Coronary artery (tissue), 2 donors: Measurements from ENCODE around the gene PCDHA4.
"Not testable (repeated sequence)": the region's sequence is repeated elsewhere in the genome, so short reads cannot be mapped to it uniquely, and the experiment has no call there.

Source experiments
- DNase-seq: peaks from one replicate; pipeline ENCODE4 v3.0.0-alpha.2; 2017; ENCODE audit warnings: low spot score
- H3K27ac ChIP-seq, 2 donors: fragments of 200-600 bp; sonication (generic); one replicate each; pipeline ENCODE4 v1.5.1; 2016 to 2019
- H3K4me3 ChIP-seq: fragments of 200-600 bp; sonication (generic); 2 replicates; pipeline ENCODE4 v1.5.1; 2016; ENCODE audit warnings: mild to moderate bottlenecking, moderate library complexity
- CTCF ChIP-seq: fragments of 200-600 bp; sonication (generic); IDR thresholded peaks from one replicate; pipeline ENCODE4 v1.5.1; 2019; ENCODE audit warnings: antibody characterized with exemption

Gene PCDHA4

GRCh38 chr5:140842798-140843733, 36.2 kb downstream of the PCDHA4 start:
- Histone ChIP-seq H3K4me3 (no peak overlapping the region), H3K27ac (no peak overlapping the region)
- TF ChIP-seq CTCF, result no peak
- DNase-seq, result no peak

- H3K27ac ChIP-seq, DNase-seq, H3K4me3 ChIP-seq: not testable (repeated sequence)
These were observed 41.6 kb downstream of the PCDHA4 start, which contains the start of gene PCDHA9 for GRCh38 chr5:140848139-140849102. PCDHA9 (plus strand) TSS chr5:140848382; CDS start chr5:140848496, 114 bp downstream.

GRCh38 chr5:140849831-140850634, 43.2 kb downstream of the PCDHA4 start:
- H3K4me3 ChIP-seq, DNase-seq, H3K27ac ChIP-seq: not testable (repeated sequence)

GRCh38 chr5:140855772-140856674, 49.2 kb downstream of the PCDHA4 start, which contains the start of gene PCDHA10:
PCDHA10 (plus strand) TSS chr5:140855897; CDS start chr5:140856049, 152 bp downstream.
- Histone ChIP-seq H3K27ac (no peak within 1 kb of the TSS), H3K4me3 (peak within 1 kb of the TSS; percentile 62)
- DNase-seq, result no peak
- no peak for TF ChIP-seq CTCF

- no peak overlapping the region for H3K27ac ChIP-seq
- no peak for DNase-seq
- TF ChIP-seq CTCF, result no peak
- H3K4me3 ChIP-seq, result no peak overlapping the region
These were observed 50.5 kb downstream of the PCDHA4 start for GRCh38 chr5:140857177-140857986.

- H3K4me3 ChIP-seq, result no peak overlapping the region
- DNase-seq, result no peak
- TF ChIP-seq CTCF, result no peak
- no peak overlapping the region for H3K27ac ChIP-seq
These were observed 51.0 kb downstream of the PCDHA4 start for GRCh38 chr5:140857987-140858240.
